Measurements from ENCODE around the gene SMPD2.

GRCh38 chr6:109472132-109472995 is 31.8 kb downstream of the SMPD2 start:
- TF ChIP-seq POLR2A (IDR thresholded peaks at IDR 0.05) (no peak), CTCF (IDR thresholded peaks at IDR 0.05) (no peak), POLR2AphosphoS5 (IDR thresholded peaks at IDR 0.05) (no peak), EP300 (IDR thresholded peaks at IDR 0.05) (no peak)

Data from upper lobe of left lung (tissue), 4 donors.